RWPE1 (cell line): ENCODE results near the gene LTO1.
A peak's percentile ranks its signal among the peaks of the same experiment; 100 is the strongest.

Experiments
- CTCF ChIA-PET: fragments of 350-600 bp; sonication (Branson Sonifier 250); formaldehyde crosslinking; extraction: SDS; loops from one replicate; lab custom pipeline; 2021; lab: Yijun Ruan, JAX
- POLR2A ChIA-PET: fragments of 400-600 bp; formaldehyde crosslinking; extraction: SDS; loops from one replicate; lab custom pipeline; 2020; ENCODE audit warnings: antibody characterized with exemption; ENCODE audit not compliant: low non-redundant PET; lab: Yijun Ruan, JAX
- DNase-seq: peaks from one replicate; pipeline ENCODE4 v3.0.0; 2012; ENCODE audit warnings: low spot score
- H3K27ac ChIP-seq: fragments of 450-650 bp; 2 replicates; pipeline ENCODE4 v1.5.1; 2017
- CTCF ChIP-seq: fragments of 450-650 bp; conservative IDR thresholded peaks from 2 replicates; pipeline ENCODE4 v1.5.1; 2017; ENCODE audit warnings: low read depth, mild to moderate bottlenecking

LTO1 gene

GRCh38 chr11:69637941-69638871, 36.9 kb downstream of the LTO1 start:
- TF ChIP-seq CTCF = no peak
- CTCF ChIA-PET = interaction anchor here (1.2 to 1.5 kb wide), 2 partner anchors 507 to 537 kb away, joined by 3 to 4 read pairs; no protein-coding TSS in a partner anchor
- H3K27ac ChIP-seq = peak overlapping the region; percentile 87
- no peak for DNase-seq
- POLR2A ChIA-PET = interaction anchor here (1.1 to 1.2 kb wide), 2 partner anchors 340 to 345 kb away, joined by 4 read pairs; partner anchors contain the start of gene MYEOV

GRCh38 chr11:69637198-69637940, 37.8 kb downstream of the LTO1 start:
- CTCF ChIA-PET = no interaction called here
- no peak overlapping the region for H3K27ac ChIP-seq
- TF ChIP-seq CTCF = no peak
- no peak for DNase-seq
- POLR2A ChIA-PET = no interaction called here

GRCh38 chr11:69636512-69637197, 38.5 kb downstream of the LTO1 start:
- no peak for TF ChIP-seq CTCF
- DNase-seq = no peak
- H3K27ac ChIP-seq = no peak overlapping the region
- ChIA-PET CTCF (no interaction called here), POLR2A (no interaction called here)

- CTCF ChIA-PET = interaction anchor here (0.7 kb wide), 1 partner anchor 141 kb away, joined by 3 read pairs; no protein-coding TSS in a partner anchor
- TF ChIP-seq CTCF = no peak
- POLR2A ChIA-PET = no interaction called here
- no peak for DNase-seq
- no peak overlapping the region for H3K27ac ChIP-seq
Observed at GRCh38 chr11:69635804-69636511, 39.2 kb downstream of the LTO1 start.

GRCh38 chr11:69635195-69635594, 40.0 kb downstream of the LTO1 start:
- no peak overlapping the region for H3K27ac ChIP-seq
- TF ChIP-seq CTCF = no peak
- DNase-seq = no peak
- ChIA-PET CTCF (interaction anchor here (0.7 kb wide), 1 partner anchor 140 kb away, joined by 3 read pairs; no protein-coding TSS in a partner anchor), POLR2A (no interaction called here)
